Gastroesophageal sphincter (tissue), 4 donors: ENCODE measurements around the gene MTERF2. TPM values are rescaled to one million over a fixed set of nuclear protein-coding genes. Genes with fewer than 3 reads are reported as not detected.

ENCODE experiments used
- ATAC-seq: fragments of 150-250 bp; one replicate; pipeline ENCODE4 v1.9.1; 2016; ENCODE audit warnings: mild to moderate bottlenecking, moderate library complexity
- H3K27ac ChIP-seq, 4 donors: fragments of 200-600 bp; sonication (generic) in 3 of 4; 1 replicate in 3 of 4; 2 replicates in 1 of 4; pipeline ENCODE4 v1.5.1; 2016 to 2019
- H3K27me3 ChIP-seq: fragments of 200-600 bp; sonication (generic); one replicate; pipeline ENCODE4 v1.5.1; 2019
- H3K36me3 ChIP-seq, 2 donors: fragments of 200-600 bp; sonication (generic); one replicate each; pipeline ENCODE4 v1.5.1; 2019; ENCODE audit warnings: control low read depth in 1 of 2
- H3K4me1 ChIP-seq, 3 donors: fragments of 200-600 bp; sonication (generic); 1 replicate in 2 of 3; 2 replicates in 1 of 3; pipeline ENCODE4 v1.5.1; 2016 to 2019; ENCODE audit warnings: control low read depth in 2 of 3
- H3K4me3 ChIP-seq, 2 donors: fragments of 200-600 bp; sonication (generic); one replicate each; pipeline ENCODE4 v1.5.1; 2019; ENCODE audit warnings: mild to moderate bottlenecking in 1 of 2, moderate library complexity in 1 of 2
- H3K9me3 ChIP-seq, 3 donors: fragments of 200-600 bp; sonication (generic); one replicate each; pipeline ENCODE4 v1.5.1; 2017 to 2019; ENCODE audit warnings: control low read depth in 2 of 3
- EP300 ChIP-seq: sonication (generic); formaldehyde crosslinking; IDR thresholded peaks from one replicate; pipeline ENCODE4 v1.6.1; 2017; ENCODE audit warnings: antibody characterized with exemption, mild to moderate bottlenecking
- POLR2A ChIP-seq, 2 donors: fragments of 450-650 bp; IDR thresholded peaks; one replicate each; pipeline ENCODE4 v1.6.1; 2017; ENCODE audit warnings: antibody characterized with exemption in 2 of 2, mild to moderate bottlenecking in 2 of 2, moderate library complexity in 1 of 2
- POLR2AphosphoS5 ChIP-seq: sonication (generic); formaldehyde crosslinking; IDR thresholded peaks from one replicate; pipeline ENCODE4 v1.6.1; 2017; ENCODE audit warnings: antibody characterized with exemption
- WGBS, 2 donors: methylation state at CpG; one replicate each; pipeline ENCODE4 v1.1.5; 2018; ENCODE audit warnings: low coverage in 1 of 2; 5-methylcytosine and 5-hydroxymethylcytosine counted together
- total RNA-seq, 4 donors: library from RNA; depleted of rRNA; stranded (reverse); fragments of >200 nt; gene quantifications; one replicate each; pipeline ENCODE4 v1.1.0, GENCODE V29; 2016
- TF ChIP-seq, protein P1 (sequence below), 4 experiments: fragments of 200-600 bp in 2 of 4; fragments of 450-650 bp in 2 of 4; sonication (generic) in 1 of 4; IDR thresholded peaks; one replicate each; pipeline ENCODE4 v1.5.1; 2017 to 2019; ENCODE audit warnings: antibody characterized with exemption in 4 of 4, mild to moderate bottlenecking in 2 of 4, moderate library complexity in 2 of 4

MTERF2 gene
- total RNA-seq, 4 donors from 2014 or later: 22.5 to 35.0 (median 29.4) TPM

- H3K27me3 ChIP-seq: no peaks in the 10 kb centered on the region
- ATAC-seq: no peak
Observed at GRCh38 chr12:106954462-106955376, 32.2 kb downstream of the MTERF2 start.

DNA sequence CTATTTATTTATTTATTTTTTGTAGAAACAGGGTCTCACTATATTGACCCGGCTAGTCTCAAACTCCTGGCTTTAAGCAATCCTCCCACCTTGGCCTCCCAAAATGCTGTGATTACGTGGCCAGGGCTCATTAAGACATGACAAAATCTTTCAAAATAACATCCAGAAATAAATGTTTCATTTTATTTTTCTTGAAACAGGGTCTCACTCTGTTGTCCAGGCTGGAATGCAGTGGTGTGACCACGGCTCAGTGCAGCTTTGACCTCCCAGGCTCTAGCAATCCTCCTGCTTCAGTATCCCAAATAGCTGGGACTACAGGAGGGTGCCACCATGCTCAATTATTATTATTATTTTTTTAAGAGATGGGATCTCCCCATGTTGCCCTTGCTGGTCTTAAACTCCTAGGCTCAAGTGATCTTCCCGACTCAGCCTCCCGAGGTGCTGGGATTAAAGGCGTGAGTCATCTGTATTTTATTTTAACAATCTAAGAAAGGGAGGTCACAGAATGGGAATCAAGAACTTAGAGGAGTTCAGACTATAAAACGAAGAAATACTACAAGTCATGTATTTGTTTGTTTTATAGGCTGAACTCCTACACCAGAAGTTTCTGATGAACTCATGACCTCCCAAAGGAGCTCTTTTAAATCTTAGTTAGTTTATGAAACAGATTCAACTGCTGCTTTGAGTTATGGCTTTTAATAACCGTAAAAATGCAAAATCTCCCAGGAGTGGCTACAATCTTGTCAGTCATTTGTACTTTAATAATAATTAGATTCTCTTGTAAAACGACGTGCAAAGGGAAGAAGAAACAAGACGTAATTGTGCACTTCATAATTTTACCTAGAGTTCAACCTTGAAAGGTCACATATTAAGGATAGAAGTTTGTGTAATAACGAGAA is 33.3 kb downstream of the MTERF2 start:
- Histone ChIP-seq H3K27me3 (no peaks in the 10 kb centered on the region), H3K4me1 (peaks cover 0 to 23% (median 9%) of the 10 kb centered on the region in 3 donors), H3K9me3 (no peaks in the 10 kb centered on the region), H3K36me3 (no peaks in the 10 kb centered on the region), H3K27ac (peak overlapping the region in 1 of 4 donors; percentile 45), H3K4me3 (no peak overlapping the region)
- WGBS, 2 donors: 75 to 80% methylated on average over 11 to 12 of the region's 12 CpGs
- TF ChIP-seq, protein P1, sequence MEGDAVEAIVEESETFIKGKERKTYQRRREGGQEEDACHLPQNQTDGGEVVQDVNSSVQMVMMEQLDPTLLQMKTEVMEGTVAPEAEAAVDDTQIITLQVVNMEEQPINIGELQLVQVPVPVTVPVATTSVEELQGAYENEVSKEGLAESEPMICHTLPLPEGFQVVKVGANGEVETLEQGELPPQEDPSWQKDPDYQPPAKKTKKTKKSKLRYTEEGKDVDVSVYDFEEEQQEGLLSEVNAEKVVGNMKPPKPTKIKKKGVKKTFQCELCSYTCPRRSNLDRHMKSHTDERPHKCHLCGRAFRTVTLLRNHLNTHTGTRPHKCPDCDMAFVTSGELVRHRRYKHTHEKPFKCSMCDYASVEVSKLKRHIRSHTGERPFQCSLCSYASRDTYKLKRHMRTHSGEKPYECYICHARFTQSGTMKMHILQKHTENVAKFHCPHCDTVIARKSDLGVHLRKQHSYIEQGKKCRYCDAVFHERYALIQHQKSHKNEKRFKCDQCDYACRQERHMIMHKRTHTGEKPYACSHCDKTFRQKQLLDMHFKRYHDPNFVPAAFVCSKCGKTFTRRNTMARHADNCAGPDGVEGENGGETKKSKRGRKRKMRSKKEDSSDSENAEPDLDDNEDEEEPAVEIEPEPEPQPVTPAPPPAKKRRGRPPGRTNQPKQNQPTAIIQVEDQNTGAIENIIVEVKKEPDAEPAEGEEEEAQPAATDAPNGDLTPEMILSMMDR (IDR thresholded peaks at IDR 0.05): no peak
- no peak for TF ChIP-seq POLR2AphosphoS5
- TF ChIP-seq POLR2A (IDR thresholded peaks at IDR 0.05): no peak
- no peak for TF ChIP-seq EP300
- no peak for ATAC-seq

More at GRCh38 chr12:106954462-106955376, 32.2 kb downstream of the MTERF2 start:
- H3K27ac ChIP-seq: peak overlapping the region; percentile 91 to 99 (median 98)
- H3K4me3 ChIP-seq: peak overlapping the region; percentile 82 to 90
- peaks cover 0 to 34% (median 9%) of the 10 kb centered on the region in 3 donors for H3K4me1 ChIP-seq
- no peaks in the 10 kb centered on the region for H3K36me3 ChIP-seq
- H3K9me3 ChIP-seq: no peaks in the 10 kb centered on the region
- TF ChIP-seq EP300 (no peak), POLR2AphosphoS5 (no peak), POLR2A (IDR thresholded peaks at IDR 0.05) (no peak)
- TF ChIP-seq, protein P1 (IDR thresholded peaks at IDR 0.05): no peak
- 38 to 55% methylated on average over 11 to 21 of the region's 36 CpGs for WGBS, 2 donors

GRCh38 chr12:106950591-106950990 is 36.4 kb downstream of the MTERF2 start:
- WGBS, 2 donors: 95 to 100% methylated on average over 2 to 5 of the region's 5 CpGs
- ATAC-seq: no peak
- no peaks in the 10 kb centered on the region for H3K27me3 ChIP-seq
- peaks cover 0 to 8% (median 2%) of the 10 kb centered on the region in 3 donors for H3K4me1 ChIP-seq
- H3K36me3 ChIP-seq: no peaks in the 10 kb centered on the region
- TF ChIP-seq POLR2A (IDR thresholded peaks at IDR 0.05) (no peak), POLR2AphosphoS5 (no peak), EP300 (no peak)
- TF ChIP-seq, protein P1 (IDR thresholded peaks at IDR 0.05): no peak
- H3K4me3 ChIP-seq: no peak overlapping the region
- H3K9me3 ChIP-seq: no peaks in the 10 kb centered on the region
- no peak overlapping the region for H3K27ac ChIP-seq

DNA sequence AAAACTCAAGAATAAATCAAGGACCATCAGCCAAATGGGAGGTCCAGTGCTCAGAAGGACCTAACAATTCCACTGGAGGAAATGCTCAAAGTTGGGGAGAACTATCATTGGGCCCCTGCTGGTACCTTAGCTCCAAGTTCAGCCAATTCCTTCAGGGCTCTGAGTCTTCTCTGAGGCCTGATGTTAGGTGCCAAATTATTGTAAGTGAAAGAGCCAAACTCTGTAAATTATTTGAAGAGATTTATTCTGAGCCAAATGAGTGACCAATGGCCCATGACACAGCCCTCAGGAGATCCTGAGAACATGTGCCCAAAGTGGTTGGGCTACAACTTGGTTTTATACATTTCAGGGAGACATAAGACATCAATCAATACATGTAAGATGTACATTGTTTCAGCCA is 39.5 kb downstream of the MTERF2 start:
- H3K9me3 ChIP-seq: no peaks in the 10 kb centered on the region
- no peak for ATAC-seq

More for the DNA sequence above, 39.5 kb downstream of the MTERF2 start:
- Histone ChIP-seq H3K4me1 (no peaks in the 10 kb centered on the region), H3K27ac (no peak overlapping the region), H3K27me3 (no peaks in the 10 kb centered on the region), H3K4me3 (no peak overlapping the region), H3K36me3 (no peaks in the 10 kb centered on the region)
- no peak for TF ChIP-seq POLR2A (IDR thresholded peaks at IDR 0.05)
- TF ChIP-seq POLR2AphosphoS5: no peak
- TF ChIP-seq, protein P1 (IDR thresholded peaks at IDR 0.05): no peak
- no peak for TF ChIP-seq EP300
